A549 (cell line): ENCODE measurements around the gene MTG2.
"Not testable (repeated sequence)": the region's sequence is repeated elsewhere in the genome, so short reads cannot be mapped to it uniquely, and the experiment has no call there.

ENCODE experiments used
- CTCF ChIP-seq: fragments of >200 bp; sonication (Bioruptor Twin); formaldehyde crosslinking; IDR thresholded peaks from 3 replicates; pipeline ENCODE4 v1.5.1; 2016
- EP300 ChIP-seq, 2 experiments: fragments of >200 bp; sonication (Bioruptor Twin); formaldehyde crosslinking; IDR thresholded peaks; 2 replicates in 1 of 2; 3 replicates in 1 of 2; pipeline ENCODE4 v1.6.1; 2016 to 2017
- HMGXB4 ChIP-seq: fragments of 250-450 bp; sonication (Bioruptor Pico); IDR thresholded peaks from 2 replicates; pipeline ENCODE4 v1.5.0; 2021; ENCODE audit warnings: mild to moderate bottlenecking, moderate library complexity, borderline replicate concordance
- KDM1A ChIP-seq: fragments of 200-600 bp; sonication (generic); IDR thresholded peaks from 2 replicates; pipeline ENCODE4 v1.6.1; 2016; ENCODE audit warnings: low read depth, mild to moderate bottlenecking
- NR3C1 ChIP-seq: fragments of >200 bp; sonication (Bioruptor Twin); formaldehyde crosslinking; IDR thresholded peaks from 3 replicates; pipeline ENCODE4 v1.6.1; 2017
- POLR2A ChIP-seq: IDR thresholded peaks from 2 replicates; pipeline ENCODE4 v1.6.1; 2012; ENCODE audit warnings: mild to moderate bottlenecking, low read length
- TF ChIP-seq, protein P1 (sequence below): IDR thresholded peaks from 2 replicates; pipeline ENCODE4 v1.6.1; 2012
- TF ChIP-seq, protein P2 (sequence below): fragments of 450-650 bp; IDR thresholded peaks from 2 replicates; pipeline ENCODE4 v1.6.1; 2014; ENCODE audit warnings: antibody characterized with exemption
- TF ChIP-seq, protein P3 (sequence below): fragments of 200-600 bp; sonication (generic); IDR thresholded peaks from 2 replicates; pipeline ENCODE4 v1.6.1; 2016; ENCODE audit warnings: antibody characterized with exemption, mild to moderate bottlenecking, moderate library complexity

DNA sequence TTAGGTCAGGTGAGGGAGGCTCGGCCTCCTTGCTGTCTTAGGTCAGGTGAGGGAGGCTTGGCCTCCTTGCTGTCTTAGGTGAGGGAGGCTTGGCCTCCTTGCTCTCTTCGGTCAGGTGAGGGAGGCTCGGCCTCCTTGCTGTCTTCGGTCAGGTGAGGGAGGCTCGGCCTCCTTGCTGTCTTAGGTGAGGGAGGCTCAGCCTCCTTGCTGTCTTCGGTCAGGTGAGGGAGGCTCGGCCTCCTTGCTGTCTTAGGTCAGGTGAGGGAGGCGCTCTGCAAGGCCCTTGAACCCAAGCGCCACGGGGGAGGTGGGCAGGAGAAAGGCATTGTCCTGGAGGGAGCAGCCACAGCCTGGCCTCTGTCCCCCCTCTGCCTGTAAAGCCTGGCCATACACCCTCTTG lies 34.4 kb upstream of the MTG2 start:
- TF ChIP-seq, protein P1, sequence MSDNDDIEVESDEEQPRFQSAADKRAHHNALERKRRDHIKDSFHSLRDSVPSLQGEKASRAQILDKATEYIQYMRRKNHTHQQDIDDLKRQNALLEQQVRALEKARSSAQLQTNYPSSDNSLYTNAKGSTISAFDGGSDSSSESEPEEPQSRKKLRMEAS: not testable (repeated sequence)
- TF ChIP-seq, protein P2, sequence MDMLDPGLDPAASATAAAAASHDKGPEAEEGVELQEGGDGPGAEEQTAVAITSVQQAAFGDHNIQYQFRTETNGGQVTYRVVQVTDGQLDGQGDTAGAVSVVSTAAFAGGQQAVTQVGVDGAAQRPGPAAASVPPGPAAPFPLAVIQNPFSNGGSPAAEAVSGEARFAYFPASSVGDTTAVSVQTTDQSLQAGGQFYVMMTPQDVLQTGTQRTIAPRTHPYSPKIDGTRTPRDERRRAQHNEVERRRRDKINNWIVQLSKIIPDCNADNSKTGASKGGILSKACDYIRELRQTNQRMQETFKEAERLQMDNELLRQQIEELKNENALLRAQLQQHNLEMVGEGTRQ: not testable (repeated sequence)
- not testable (repeated sequence) for TF ChIP-seq CTCF; POLR2A; EP300 (IDR thresholded peaks at IDR 0.05); KDM1A; NR3C1; HMGXB4 (CRISPR knock-in tag)
- TF ChIP-seq, protein P3, sequence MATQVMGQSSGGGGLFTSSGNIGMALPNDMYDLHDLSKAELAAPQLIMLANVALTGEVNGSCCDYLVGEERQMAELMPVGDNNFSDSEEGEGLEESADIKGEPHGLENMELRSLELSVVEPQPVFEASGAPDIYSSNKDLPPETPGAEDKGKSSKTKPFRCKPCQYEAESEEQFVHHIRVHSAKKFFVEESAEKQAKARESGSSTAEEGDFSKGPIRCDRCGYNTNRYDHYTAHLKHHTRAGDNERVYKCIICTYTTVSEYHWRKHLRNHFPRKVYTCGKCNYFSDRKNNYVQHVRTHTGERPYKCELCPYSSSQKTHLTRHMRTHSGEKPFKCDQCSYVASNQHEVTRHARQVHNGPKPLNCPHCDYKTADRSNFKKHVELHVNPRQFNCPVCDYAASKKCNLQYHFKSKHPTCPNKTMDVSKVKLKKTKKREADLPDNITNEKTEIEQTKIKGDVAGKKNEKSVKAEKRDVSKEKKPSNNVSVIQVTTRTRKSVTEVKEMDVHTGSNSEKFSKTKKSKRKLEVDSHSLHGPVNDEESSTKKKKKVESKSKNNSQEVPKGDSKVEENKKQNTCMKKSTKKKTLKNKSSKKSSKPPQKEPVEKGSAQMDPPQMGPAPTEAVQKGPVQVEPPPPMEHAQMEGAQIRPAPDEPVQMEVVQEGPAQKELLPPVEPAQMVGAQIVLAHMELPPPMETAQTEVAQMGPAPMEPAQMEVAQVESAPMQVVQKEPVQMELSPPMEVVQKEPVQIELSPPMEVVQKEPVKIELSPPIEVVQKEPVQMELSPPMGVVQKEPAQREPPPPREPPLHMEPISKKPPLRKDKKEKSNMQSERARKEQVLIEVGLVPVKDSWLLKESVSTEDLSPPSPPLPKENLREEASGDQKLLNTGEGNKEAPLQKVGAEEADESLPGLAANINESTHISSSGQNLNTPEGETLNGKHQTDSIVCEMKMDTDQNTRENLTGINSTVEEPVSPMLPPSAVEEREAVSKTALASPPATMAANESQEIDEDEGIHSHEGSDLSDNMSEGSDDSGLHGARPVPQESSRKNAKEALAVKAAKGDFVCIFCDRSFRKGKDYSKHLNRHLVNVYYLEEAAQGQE: not testable (repeated sequence)
